GM23338 (cell line): ENCODE data around the gene LAMC3.

Source experiments
- POLR2AphosphoS5 ChIP-seq: IDR thresholded peaks from 2 replicates; pipeline ENCODE4 v1.6.1; 2016; ENCODE audit warnings: antibody characterized with exemption, low read depth
- ZNF114 ChIP-seq: fragments of 250-450 bp; sonication (Bioruptor Pico); IDR thresholded peaks from 2 replicates; pipeline ENCODE4 v1.5.0; 2020; ENCODE audit warnings: mild to moderate bottlenecking, moderate library complexity
- TF ChIP-seq, protein P1 (sequence below), 2 experiments: fragments of 200-600 bp in 1 of 2; sonication (generic) in 1 of 2; conservative IDR thresholded peaks; 2 replicates each; pipeline versions ENCODE4 v1.5.1 to v1.6.1; 2016 to 2017; ENCODE audit warnings: antibody characterized with exemption in 2 of 2, low read depth in 2 of 2, mild to moderate bottlenecking in 2 of 2, moderate library complexity in 1 of 2

DNA sequence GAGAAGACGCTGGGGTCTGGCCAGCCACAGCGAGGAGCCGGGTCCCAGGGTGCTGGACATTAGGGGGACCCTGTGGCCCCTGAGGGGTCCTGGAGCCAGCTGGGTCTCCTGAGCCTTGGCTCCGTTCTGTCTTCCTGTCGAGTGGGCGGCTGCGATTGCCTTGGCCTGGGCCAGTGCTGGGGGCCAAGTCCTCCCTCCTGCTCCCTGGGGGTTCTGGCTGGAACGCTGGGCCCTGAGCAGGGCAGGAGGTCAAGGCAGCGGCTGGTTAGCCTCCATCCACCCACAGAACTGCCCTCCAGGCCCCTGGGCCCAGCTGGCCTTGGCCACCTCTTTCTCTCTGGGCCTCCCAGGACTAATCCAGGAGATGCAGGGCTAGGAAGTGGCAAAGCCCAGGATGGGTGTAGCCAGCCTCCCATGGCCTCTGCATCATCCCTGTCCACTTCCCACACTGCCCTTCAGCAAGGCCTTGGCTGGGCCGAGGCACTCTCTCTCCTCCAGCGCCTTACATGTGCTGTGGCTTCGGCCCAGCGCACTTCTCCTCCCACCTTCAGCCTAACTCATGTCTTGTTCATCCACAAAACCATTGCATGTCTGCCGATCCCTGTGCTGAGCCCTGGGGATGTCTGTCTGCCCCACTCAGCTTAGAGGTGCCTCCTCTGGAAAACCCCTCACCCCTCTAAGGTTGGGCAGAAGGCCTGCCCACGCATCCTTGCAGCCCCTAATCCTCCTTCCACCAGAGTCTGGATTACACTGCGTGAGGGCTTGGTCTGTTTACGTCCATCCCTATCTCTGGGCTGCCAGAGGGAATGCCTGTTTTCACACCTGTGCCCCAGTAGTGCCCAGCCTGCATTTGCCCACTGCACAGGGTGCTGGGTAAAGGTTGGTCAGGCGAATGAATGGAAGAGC is 5.0 kb downstream of the LAMC3 start:
- TF ChIP-seq ZNF114 (CRISPR knock-in tag) (no peak), POLR2AphosphoS5 (no peak)
- TF ChIP-seq, protein P1, sequence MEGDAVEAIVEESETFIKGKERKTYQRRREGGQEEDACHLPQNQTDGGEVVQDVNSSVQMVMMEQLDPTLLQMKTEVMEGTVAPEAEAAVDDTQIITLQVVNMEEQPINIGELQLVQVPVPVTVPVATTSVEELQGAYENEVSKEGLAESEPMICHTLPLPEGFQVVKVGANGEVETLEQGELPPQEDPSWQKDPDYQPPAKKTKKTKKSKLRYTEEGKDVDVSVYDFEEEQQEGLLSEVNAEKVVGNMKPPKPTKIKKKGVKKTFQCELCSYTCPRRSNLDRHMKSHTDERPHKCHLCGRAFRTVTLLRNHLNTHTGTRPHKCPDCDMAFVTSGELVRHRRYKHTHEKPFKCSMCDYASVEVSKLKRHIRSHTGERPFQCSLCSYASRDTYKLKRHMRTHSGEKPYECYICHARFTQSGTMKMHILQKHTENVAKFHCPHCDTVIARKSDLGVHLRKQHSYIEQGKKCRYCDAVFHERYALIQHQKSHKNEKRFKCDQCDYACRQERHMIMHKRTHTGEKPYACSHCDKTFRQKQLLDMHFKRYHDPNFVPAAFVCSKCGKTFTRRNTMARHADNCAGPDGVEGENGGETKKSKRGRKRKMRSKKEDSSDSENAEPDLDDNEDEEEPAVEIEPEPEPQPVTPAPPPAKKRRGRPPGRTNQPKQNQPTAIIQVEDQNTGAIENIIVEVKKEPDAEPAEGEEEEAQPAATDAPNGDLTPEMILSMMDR (conservative IDR thresholded peaks at IDR 0.05; ENCODE audit: low read depth in 2 of 2): no peak
